HG03439 (cell line): ENCODE measurements around the gene GDPD3.

Source experiments
- ATAC-seq: cut with Tn5 transposase; IDR thresholded peaks from one replicate; pipeline ENCODE4 v1.9.1; 2021; ENCODE audit warnings: mild to moderate bottlenecking, moderate library complexity; ENCODE audit not compliant: unreplicated experiment

GDPD3 gene

DNA sequence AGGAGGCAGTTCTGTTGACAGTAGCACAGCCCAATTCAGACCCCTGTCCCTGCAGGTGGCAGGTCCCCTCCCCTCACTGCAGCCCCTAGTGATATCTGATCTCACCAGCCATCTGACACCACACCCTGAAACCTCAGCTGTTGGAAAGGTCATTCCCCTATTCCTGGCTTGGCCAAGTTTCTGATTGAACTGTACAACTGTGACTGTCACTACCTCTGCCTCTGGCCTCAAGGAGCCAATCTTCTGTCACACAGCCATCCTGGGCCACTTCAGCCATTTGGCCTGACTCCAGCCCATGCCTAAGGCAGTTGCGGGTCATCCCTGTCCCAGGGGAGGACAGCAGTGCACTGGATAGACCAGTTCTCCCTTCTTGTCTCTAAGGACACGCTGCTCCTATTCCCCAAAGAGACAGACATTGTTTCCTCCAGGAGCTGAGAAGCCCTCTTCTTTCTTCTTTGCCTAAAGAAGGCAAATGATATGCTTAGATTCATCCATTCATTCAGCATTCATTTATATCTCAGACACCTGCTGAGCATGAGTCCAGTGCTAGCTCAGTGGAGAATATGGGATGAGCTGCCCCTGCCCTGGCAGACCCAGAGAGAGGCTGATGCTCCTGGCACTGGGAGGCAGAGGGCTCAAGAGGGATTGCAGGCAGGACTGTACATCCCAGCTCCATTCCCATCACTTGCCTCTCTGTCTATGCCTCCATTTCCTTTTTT lies 52.3 kb downstream of the GDPD3 start:
- no peak for ATAC-seq

DNA sequence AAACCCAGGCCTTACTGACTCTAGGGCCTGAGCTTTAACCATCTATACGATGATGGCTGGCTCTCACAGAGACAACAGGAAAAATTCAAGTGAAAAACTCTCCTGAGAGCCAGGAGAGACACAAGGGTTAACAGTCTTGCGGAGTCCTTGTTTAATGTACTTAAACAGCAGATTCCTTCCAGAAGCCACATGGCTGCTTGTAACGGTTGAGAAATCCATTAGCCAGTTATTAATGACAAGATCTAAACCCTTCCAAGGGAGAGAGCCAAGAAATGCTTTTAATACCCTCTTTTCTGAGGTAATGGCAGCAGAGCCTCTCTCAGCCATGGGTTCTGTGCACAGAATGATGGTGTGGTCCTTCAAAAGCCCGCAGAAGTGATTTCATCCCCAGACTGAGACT lies 53.0 kb downstream of the GDPD3 start:
- no peak for ATAC-seq

GRCh38 chr16:30054959-30055553 lies 58.3 kb downstream of the GDPD3 start:
- ATAC-seq = no peak
